NCI-H526 treated with DMSO at 0.1 percent for 48 hours (cell line): ENCODE data around the gene BRD7.

Experiments used
- DNase-seq: peaks from one replicate; lab custom pipeline; 2025; lab: John Stamatoyannopoulos, UW

The BRD7 gene

DNA sequence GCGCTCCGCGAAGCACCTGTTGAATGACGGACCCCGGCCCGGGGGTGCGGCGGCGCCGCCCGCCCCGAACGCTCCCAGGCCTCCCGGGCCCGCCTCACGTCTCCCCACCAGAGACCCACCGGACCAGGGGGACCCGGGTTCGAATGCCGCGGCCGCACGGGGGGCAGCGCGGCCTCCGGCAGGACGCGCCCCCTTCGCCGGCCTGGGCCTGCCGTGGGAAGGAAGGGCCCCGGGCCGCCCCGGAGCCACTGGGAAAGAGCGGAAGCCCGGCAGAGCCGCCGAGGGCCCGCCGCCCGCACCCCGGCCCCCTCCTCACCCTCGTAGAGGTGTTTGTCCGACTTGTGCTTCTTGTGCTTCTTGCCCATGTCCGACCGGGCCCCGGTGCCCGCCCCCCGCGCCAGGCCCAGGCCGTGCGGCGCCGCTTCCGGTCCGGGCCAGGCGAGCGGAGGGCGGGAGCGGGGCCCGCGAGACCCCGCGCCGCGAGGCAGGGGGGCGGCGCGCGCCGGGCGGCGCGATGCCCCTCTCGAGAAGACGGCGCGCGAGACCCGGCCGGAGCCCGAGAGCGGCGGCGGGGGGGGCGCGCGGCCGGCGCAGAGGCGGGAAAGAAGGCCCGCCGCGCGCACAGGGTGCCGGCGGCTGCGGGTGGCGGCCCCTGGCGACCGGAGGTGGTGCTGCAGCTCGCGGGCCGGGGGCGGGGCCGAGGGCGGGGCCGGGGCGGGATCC is at the start of gene BRD7:
BRD7 (minus strand) TSS at position 579 of the 723 bp plus-strand sequence; CDS start at position 365, 214 bp downstream.
- DNase-seq: no peak

DNA sequence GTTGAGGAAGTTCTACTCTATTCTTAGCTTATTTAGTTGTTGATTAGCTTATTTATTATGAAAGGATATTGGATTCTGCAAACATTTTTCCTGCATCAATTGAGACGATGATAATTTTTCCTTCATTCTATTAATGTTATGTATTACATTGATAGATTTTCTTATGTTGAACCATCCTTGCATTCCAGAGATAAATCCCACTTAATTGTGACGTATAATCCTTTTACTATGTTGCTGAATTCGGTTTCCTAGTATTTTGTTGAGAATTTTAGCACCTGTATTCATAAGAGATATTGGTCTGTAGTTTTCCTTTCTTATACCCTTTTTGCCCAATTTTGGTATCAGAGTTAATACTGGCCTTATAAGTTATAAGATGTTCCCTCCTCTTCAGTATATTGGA is 47.6 kb upstream of the BRD7 start:
- DNase-seq: no peak

DNA sequence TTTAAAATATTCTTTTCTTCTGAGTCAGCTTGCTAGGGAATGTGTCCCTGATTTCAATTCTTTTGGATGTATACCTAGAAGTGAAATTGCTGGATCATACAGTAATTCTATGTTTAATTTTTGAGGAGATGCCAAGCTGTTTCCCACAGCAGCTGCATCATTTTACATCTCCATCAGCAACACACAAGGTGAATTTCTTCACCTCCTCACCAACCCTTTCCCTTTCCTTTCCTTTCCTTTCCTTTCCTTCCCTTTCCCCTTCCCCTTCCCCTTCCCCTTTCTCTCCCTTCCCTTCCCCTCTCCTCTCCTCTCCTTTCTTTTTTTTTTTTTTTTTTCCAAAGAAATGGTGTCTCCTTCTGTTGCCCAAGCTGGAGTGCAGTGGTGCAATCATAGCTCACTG is 45.4 kb upstream of the BRD7 start:
- DNase-seq: no peak

DNA sequence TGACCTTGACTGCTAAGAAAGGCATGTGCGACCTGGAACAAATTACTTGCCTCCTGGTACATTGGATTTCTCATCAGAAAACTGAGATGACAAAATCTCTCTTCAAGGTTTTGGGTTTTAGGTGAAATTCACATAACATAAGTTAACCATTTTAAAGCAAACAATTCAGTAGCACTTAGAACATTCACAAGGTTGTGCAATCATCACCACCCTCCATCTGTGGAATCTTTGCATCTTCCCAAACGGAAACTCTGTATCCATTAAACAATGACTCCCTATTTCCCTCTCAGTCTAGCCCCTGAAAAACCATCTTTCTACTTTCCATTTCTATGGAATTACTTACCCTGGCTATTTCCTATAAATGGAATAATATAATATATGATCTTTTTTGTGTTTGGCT is 42.2 kb upstream of the BRD7 start:
- DNase-seq: no peak

DNA sequence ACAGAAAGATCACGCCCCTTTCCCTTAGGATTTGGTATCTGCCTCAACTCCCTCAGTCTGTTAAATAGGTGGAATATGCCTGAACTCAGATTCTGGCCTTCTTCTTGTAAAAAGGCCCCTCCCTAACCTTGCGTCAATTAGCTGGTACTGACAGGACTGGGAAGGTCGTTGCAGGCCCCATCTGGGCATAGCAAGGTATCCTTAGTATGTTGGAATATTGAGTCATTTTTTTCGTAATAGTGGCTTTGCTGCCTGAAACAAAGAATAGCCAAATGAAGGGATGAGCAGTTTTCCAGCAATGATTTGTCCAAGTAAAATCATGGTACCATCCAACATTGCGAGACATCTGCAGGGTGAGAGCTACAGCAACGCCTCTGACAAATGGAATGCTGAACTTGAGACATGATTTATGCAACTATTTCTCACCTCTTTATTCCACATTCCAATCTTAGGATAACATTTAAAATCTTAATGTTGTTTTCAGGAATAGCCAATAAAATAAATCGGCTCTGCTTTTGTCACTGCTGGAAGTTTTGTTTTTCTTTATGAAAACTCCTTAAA is 39.3 kb upstream of the BRD7 start:
- DNase-seq: no peak

DNA sequence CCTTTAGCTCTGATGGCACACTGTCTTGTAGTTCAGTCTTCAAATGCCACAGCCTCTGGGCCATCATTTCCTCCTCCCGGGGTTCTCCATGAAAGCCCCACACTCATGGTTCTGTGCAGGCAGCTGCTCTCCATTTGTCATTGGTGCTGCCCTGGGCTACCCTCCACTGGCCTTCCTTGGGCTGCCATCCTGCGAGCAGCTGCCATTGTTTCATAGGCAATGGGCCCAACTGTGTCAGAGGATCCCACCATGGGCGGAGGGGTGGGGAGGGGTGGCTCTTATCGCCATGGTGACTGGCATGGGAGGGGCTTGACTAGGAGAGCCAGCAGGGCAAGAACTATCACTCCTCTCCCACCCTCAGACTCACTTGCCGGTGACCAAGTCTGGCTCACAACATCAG is 38.6 kb upstream of the BRD7 start:
- no peak for DNase-seq

DNA sequence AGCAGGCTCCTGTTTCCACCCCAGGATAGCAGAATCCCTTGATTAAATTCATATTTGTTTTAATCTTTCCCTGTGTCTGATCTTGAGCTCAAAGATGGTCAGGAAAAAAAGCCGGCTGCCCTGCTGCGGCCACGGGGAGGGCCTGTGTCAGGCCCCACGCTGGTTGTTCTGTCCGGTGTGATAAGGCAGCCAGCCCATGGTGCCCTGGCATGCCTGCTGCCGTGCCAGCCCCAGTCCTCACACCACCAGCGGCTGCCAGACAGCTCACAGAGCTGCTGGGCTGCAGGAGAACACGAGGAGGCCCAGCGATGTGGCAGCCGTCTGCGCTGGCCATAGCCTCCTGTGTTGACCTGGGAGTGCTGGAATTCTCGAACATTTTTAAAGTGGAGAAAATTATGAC is 34.7 kb upstream of the BRD7 start:
- DNase-seq: no peak

DNA sequence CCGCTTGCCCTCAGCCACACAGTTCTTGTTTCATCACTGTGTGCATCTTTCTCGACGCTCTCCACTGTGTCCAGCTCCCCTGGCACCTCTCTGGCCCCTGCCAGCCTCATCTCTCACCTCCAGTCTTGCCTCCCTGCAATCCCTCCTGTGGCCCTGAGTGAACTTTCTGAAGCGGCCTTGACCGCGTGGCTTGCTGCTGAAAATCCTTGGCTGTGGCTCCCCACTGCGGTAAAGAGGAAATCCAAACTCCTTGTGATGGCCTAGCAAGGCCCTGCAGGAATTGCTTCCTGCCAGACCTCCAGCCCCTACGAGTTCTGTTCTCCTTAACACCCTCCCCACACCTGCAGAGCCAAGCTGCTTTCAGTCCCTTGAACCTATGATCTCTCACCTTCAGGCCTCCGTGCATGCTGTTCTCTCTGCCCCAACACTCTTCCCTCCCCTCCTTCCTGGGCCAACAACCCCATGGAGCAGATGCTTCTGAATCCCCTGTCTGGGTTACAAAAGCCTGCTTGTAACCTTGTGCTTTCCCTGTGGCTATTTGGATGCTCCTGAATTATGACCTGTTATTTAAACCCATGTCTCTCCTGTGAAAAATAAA is 33.6 kb upstream of the BRD7 start:
- no peak for DNase-seq

DNA sequence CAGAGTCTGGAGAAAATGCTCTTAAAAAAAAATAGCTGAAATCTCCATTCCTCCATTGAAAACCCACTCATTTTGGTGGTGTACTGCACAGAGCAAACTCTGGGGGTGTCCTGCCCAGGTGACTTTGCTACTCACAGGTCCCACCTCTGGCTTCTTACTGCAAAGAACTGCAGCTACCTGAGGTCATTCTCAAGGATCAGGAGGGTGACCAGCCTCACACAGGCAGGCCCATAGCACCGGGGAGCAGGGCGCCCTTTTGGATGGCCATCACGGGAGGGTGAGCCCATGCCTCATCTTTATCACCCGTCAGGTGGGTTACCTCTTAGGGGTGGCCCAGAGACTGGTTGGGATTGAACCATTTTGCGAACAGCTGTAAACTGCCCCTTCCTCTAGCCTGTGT is 32.6 kb upstream of the BRD7 start:
- no peak for DNase-seq

DNA sequence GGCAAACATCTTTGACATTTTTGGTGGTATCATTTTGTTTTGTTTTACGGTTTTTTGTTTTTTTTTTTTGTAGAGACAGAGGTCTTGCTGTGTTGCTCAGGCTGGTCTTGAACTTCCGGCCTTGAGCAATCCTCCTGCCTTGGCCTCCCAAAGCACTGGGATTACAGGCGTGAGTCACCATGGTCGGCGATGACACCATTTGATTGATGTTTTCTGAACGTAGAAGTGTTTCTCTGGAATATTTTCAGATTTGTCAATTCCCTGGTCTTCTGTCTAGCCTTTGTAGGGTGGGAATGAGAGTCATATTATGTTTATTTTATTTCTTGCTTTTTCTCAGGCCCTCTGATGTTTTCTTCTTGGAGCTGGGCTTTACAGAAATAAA is 32.2 kb upstream of the BRD7 start:
- DNase-seq: no peak

DNA sequence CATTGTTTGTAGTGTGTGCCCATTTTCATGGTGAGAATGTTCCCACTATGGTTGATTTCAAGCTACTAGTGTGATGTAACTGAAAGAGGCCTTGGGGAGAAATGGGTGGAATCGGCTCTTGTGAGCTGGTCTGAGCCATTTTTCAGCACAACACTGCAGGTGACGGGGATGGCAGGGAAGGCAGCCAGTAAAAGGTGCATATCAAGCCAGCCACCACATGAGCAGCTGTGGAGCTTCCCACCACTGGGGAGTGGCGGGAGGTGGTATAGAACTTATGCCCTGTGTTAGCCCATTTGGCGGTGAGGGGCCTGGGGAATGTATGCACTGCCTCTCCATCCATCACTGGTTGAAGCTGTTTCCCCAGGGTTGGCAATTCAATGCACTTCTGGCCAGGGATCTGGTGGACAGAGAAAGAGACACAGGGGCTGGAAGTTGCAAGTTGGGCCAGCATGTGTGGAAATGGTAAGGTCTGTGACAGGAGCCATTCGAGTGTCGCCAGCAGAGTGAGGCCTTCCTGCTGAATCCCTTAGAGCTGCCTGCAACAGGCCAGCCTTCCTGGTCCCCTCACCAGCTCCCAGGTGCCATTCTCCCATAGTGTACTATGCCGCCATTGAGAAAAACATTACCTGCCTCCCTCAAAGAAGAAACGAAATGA is 31.7 kb upstream of the BRD7 start:
- no peak for DNase-seq

DNA sequence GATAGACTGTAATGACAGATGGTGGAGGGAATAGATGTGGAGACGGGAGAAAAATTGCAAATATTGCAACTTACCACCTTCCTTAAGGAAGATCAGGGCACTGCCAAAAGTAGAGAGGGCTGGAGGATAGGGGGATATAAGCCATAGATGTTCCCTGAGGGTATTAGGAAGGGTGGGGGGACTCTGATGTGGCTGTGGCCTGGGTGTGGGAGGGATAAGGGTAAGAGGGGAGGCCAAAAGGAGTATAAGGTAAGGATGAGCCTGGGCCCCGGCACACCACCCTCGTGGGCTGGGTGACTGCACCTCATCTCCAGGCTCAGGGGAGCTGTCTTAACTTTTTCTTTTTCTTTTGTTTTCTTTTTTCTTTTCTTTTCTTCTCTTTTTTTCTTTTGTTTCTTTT is 30.6 kb upstream of the BRD7 start:
- no peak for DNase-seq

DNA sequence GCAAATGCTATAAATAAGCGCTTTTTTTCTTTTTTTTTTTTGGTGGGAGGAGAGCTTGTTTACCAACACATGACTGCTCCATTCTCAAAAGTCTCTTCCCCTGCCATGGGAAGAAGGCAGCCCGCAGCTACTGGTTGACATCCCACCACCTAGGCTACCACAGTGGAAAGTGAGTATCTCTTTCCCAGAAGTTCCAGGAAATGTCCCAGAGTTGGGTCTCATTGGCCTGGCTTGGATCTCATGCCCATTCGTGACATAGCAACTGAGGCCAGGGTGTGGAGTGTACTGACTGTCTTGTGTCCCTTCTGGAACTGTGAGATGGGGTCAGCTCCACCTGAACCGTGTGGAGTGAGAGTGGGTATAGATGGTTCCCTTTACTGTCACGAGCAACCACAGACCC is 29.5 kb upstream of the BRD7 start:
- DNase-seq: no peak

DNA sequence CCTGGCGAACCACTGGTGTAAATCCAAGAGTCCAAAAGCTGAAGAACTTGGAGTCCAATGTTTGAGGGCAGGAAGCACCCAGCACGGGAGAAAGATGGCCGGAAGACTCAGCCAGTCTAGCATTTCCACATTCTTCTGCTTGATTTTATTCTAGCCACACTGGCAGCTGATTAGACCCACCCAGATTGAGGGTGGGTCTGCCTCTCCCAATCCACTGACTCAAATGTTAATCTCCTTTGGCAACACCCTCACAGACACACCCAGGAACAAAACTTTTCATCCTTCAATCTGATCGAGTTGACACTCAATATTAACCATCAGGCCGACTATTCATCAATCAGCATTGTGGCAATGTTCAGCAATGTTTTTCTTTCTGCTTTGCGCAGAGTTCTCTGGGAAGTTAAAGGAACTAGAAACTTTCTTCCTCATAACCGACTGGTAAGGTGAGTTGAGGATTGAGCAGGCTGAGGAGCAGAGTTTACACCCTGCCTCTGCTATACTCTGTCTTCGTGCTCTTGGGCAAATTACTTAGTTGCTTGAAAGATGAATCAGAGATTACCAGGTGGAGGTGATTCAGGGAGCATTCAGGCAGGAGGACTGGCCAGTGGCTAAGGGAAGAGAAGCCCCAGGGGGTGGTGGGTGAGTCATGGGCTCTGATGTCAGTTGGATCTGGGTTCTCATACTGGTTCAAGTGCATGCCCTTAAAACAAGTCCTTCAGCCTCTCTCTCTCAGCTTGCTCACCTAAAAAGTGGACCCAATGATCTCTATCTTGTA is 28.2 kb upstream of the BRD7 start:
- DNase-seq: no peak

DNA sequence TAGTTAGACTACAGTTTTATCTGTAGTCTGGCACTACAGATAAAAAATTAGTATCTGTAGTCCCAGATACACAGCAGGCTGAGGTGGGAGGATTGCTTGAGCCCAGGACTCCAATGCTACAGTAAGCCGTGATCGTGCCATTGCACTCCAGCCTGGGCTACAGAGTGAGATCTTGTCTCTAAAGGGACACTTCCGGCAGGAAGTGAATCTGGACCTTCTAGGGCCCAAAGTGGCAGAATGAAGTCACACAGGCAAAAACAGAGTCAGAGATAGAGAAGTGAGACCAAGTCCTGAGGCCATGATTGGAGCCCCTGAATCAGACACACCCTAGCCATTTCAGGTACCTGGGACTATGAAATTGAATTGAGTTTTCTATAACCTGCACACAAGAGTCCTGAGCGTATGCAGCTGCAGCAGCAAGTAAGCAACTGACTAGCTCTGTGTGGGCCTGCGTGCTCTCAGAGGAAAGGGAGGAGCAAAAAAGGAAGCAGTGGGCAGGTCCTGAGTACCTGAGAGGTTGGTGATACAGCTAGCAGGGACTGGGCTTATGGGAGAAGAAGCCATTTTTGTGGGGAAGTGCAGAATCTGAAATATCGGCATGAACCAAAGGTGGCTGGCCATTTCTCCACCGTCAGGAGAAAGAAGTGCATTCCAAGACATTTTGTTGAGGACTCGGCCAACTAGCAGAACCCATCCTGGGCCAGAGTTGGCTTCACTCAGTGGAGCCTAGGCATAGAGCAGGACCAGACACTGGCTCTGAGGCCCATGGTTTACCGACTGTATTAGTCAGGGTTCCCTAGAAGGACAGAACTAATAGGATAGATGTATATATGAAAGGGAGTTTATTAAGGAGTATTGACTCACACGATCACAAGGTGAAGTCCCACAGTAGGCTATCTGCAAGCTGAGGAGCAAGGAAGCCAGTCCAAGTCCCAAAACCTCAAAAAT is 27.2 kb upstream of the BRD7 start:
- no peak for DNase-seq

DNA sequence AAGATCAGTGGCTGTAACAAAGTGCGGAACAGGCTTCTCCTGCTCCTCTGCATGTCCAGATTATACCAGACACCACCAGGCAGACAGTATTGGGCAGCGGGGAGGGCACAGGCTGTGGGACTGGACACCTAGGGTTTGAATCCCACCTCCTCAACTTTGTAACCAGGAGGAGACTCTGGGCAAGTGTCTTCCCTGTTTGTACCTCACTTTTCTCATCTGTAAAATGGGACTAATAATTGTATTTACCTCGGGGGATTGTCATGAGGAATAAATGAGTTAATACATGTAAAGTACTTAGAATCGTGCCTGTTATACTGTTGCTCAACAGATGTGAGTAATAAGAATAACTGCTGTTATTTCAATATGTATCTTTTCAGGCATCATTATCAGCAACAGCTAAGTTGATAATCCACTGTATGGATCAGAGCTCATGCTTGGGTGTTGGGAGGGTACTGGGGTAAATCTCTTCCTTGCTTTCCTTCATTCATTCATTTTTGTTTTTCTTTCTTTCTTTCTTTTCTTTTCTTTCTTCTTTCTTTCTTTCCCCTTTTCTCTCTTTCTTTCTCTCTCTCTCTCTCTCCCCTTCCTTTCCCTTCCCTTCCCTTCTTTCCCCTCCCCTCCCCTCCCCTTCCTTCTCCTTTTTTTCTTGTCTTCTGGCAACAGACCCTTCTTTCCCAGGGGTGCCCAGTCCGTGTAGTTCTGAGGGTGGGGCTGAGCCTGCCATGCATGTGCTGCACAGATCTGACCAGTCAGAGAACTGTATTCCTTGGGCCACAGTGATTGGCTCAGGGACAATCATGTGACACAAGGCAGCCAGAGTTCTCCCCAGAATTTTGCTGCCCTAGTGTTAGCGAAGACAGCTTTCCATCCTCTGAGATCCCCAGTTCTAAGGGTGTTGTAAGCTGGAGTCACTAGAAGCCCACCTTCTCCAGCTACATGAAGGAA is 25.3 kb upstream of the BRD7 start:
- DNase-seq: no peak

DNA sequence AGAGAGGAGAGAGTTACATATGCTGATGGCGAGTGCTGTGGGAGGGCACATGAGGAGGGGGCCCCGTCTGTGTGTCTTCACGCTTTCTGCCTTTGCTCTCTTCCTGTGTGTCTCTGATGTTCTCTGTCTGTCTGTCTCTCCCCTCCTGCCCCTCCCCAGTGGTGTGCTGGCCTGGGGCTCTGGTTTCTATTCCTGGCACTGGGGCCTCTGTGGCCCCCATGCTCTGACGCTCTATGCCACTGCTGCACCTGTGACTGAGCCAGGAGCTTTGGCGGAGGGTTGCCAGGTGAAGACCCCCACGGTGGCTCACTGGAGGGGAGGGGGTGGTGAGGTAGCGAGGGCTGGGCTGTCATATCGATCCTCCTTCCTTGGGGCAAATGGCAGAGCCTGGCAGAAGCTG is 24.6 kb upstream of the BRD7 start:
- DNase-seq: no peak

DNA sequence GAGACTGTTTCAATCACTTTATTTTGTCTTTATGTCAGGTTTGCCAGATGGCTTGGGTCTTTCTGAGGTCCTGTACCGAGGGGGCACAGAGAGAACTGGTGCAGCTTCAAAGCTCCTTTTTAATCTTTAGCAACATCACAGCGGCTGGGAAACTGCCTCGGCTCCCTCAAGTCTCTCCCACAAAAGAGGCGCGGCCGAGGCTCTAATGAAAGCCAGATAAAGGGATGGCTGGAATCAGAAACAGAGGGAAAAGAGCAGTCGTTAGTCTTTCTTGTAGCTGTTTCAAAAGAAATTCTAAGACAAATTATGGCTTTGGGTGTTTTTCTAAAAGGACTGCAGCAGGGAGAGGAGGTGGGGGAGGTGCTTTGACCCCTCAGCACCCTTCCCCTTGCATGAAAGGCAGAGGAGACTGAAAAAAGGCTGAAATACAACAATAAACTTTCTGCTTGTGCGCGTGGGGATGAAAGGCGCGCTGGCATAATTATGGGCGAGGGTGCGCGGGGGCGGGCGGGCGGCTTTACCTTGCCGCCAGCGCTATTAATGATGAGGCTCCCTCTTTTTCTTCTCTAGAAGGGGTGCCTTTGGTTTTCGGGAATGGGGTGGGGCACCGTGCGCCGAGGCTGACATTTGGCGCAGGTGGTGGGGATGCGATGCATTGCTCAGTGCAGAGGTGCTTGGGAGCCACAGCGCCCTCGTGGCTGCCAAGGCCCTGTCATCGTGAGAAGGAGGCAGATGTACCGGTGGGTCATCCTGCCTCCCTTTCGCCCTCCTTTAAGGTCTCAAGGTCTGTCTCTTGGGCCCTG is 22.3 kb upstream of the BRD7 start:
- no peak for DNase-seq

DNA sequence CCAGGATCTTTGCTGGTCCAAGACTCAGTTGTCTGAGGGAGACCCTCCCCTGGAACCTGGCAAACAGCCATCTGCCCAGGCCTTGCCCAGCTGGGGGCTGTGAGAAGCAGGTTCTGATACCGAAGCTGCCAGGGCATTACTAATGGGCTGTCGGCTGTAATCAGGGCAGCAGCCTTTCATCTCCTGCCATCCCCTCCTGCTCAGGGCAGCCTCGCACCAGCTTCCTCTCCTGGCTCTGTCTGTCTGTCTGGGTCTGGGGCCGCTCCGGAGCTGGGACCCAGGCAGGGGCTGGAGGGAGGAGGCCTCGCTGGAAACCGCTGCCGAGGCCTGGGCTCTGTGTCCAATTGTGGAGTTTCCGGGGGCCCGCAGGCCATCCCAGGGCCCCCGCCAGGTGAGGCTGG is 21.6 kb upstream of the BRD7 start:
- no peak for DNase-seq
